Measurements from ENCODE around the gene FRMD3.
A peak's percentile ranks its signal among the peaks of the same experiment; 100 is the strongest.

The FRMD3 gene

DNA sequence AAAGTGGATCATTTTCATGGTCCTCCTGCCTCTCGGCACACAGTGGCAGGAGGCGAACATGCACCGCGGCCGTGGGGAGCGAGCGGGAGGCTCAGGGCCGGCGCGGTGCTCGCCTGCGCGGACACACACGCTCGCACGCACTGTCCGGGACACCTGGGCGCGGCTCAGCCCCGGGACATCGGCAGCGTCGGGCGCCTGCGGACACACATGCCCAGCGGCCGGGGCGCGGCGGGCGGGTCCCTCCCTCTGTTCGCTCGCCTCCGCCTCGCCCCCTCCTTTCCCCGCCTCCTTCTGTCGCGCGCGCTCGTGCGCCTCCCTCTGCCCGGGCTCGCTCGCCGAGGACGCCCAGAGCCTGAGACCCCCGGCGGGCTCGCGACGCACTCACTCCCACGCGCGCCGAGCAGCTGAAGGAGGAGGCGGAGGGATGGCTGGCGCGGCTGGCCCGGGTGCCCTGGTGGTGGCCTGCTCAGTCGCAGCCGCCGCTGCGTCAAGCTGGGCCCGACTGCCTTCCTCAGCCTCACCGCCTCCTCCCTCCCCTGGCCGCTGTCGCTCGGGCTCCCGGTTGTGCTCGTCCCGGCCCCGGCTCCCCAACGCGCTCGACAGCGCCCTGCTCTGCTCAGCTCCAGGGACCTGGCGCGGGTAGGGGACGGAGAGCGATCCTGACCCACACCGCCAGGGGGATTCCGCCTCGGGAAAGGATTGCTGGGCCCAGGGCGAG lies at the start of gene FRMD3:
FRMD3 (minus strand) TSS at position 230 of the 718 bp plus-strand sequence; CDS start at position 60, 170 bp downstream.
- peak; percentile 55 for DNase-seq

- DNase-seq = no peak
These were observed 46.8 kb upstream of the FRMD3 start for GRCh38 chr9:83584995-83585394.

DNA sequence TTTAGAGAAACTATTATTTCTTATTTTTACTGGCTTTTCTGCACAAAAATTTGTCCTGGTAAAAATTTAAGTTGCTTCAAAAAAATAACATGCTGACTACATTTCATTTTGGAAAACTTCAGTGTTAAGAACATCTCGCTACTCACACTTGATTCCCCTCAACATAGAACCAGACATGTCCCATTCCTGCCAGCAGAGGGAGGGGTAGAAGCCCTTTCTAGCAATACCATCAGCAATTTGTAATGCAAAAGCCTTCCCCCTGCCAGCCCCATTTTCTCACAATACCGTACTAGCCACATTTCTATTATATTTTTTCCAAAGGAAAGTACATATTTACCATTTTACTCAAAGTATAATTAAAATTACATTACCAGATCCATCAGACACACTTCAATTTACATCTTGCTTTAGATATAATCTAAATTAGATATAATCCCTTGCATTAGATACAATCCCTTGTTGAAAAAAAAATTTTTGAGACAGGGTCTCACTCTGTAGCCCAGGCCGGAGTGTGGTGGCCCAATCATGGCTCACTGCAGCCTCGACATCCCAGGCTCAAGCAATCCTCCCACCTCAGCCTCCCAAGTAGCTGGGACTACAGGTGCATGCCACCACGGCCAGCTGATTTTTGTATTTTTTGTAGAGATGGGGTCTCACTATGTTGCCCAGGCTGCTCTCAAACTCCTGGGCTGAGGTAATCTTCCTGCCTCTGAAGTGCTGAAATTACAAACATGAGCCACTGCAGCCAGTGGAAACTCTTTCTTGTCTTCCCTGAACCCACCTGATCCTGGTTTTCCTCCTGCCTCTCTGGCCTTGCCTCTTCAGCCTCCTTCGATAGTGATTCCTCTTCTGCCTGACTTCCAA lies 45.2 kb upstream of the FRMD3 start:
- no peak for DNase-seq

DNA sequence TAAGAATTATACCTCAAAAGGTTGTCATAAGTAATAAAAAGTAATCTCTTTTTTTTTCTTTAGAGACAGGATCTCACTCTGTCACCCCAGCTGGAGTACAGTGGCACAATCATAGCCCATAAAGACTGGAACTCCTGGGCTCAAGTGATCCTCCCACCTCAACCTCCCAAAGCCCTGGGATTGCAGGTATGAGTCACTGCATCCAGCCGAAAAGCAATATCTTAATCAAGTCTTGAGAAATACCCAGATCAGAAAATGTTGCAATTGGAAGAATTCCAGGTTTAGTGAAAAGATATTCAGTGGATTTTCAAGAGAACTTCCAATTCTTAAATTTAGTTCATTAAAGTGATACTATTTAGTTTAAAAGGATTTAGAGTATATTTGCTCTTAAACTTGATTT lies 43.8 kb upstream of the FRMD3 start:
- no peak for DNase-seq

DNA sequence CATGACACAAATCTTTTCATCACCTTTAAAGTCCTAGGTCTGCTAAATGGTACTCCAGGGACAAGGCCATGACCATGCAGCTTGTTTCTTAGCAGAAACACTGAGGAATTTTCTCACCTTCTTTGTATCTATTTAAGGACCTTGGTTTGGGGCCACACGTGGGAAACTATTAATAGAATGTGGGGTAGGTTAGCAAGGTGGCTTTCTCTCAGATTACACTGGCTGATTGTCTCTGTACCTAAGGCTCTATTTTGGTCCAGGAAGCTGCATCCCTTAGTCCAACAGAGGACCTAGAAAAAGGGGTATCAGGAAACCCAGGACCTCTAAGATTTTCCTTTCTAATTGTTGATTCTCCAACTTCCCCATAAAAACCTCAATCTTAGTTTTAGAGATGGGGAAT lies 36.3 kb upstream of the FRMD3 start:
- no peak for DNase-seq

DNA sequence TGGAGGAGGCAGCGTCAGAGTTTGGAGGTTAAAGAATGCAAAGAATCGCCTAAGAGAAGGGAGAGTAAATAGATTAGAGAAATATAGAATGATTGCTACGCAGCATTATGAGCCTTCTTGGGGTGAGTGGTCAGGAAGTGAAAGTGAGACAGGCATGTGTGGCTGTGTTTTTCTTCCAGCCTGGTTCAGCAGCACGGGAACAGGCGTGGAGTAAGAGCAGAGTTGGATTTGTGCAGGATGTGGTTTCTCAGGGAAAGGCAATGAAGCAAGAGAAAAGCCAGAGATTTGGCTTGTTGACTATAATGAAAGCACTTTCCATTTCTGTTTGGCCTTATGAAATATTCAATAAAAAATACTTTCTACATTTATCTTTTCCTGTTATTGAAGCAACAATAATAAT lies 34.3 kb upstream of the FRMD3 start:
- no peak for DNase-seq

GRCh38 chr9:83570359-83570758 lies 32.2 kb upstream of the FRMD3 start:
- no peak for DNase-seq

DNA sequence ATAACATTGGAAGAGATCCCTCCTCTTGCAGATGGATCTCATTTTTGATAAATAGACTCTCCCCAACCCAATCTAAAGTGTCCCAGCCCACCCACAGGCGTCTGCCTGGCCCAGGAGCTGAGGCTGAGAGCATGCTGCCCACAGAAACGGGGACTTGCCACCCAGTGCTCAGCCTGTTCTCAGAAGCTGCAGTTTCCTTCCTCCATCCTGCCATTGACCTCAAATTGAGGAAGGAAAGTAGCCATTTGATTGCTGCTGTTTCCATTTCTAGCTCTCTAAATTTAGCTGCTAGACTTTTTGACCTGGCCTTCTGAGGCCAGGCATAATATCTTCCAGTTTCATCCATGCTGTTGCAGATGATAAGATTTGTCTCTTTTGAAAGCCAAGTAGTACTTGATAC lies 31.1 kb upstream of the FRMD3 start:
- no peak for DNase-seq

GRCh38 chr9:83563360-83563759 lies 25.2 kb upstream of the FRMD3 start:
- DNase-seq = no peak

DNA sequence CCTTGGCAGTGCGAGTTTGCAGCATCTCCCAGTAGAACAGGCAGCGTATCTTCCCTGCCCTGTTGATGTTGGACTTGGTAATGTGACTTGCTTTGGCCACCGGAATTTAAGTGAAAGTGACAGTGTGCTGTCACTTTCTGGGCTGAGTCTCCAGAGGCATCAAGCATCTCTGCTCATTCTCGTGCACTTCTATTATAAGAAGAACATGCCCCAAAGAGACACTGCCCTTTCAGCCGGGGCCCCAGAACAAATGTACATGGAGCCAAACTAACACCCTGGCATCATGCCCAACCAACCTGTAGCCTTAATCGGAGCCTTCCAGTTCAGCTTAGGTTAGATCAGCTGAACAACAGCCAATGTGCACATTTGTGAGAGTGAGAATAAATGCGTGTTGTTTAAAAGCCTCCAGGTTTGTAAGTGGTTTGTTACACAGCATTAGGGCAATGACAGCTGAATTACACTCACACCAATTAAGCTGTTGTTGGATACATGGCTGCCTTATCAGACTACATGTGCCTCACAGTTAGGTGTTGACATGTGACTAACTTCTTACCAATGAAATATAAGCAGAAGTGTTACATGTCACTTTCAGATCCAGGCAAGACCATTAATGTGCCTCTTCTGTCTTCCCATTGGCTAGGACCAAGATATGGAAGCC lies 22.1 kb upstream of the FRMD3 start:
- DNase-seq = no peak

- no peak for DNase-seq
These were observed 19.6 kb upstream of the FRMD3 start for GRCh38 chr9:83557771-83558170.

- no peak for DNase-seq
These were observed 19.1 kb upstream of the FRMD3 start for GRCh38 chr9:83557317-83557716.

DNA sequence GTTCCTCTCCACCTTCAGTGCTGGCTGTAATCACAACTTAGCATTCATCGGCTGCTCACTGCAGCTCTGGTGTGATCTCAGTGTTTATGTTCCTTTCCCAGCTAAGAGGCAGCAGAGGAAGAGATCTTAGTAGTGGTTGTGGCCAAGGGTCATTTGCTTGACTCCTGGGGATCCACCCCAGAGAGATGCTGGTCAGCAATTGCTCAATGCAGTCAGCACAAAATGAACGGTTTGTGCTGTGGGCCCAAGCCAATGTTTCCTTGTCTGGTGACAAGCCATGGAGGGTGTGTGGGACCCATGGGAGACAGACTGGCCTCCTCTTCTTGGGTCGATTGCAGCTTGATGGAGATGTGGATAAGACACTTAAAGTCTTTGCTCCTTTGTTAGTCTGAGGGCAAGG lies 16.1 kb upstream of the FRMD3 start:
- DNase-seq = no peak

DNA sequence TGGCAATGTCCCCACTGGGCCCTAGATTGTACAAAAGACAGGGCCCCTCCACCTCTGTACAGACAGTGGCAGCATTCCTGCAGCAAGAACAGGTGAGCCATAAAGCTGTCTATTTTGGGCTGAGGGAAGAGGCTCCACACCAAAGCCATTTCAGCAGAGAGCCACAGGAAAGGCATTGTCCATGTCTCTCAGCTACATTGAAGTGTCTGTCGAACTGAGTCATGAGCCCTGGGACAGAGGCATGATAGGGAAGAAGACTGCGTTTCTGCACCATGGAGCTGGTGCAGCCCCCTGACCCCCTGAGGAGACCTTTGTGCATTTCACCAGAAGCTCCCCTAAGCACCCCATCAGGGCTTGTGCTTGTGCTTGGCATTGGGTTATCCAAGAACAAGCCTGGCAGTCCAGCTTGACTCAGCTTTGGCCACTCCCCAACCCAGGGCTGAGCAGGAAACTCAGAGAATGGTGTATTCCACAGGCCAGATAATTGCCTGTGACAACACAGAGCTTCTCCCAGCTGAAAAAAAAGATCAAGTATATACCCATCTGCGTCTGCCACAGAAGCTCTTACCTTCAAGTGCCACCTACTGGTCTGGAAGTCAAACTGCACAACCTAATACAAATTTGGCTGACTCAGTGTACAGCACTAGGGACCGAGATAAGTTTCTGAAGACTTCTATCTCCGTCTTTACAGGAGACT lies 5.9 kb upstream of the FRMD3 start:
- DNase-seq = peak; percentile 34

DNA sequence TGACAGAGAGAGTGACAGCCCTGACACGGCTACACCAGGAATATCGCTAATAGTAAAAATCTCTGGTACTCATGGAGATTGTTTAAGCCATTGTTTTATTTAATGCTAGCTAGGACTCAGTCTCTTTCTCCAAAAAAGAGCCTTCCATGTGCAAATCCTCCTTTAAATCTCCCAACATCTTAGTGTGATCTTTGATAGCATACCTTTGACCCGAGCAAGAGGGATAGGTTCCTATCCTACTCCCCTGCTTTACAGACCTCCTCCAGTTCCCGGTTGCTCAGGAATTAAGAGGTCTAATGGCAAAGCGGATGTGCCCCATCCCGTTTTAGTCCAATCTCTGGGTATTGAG lies 663 bp upstream of the FRMD3 start:
- no peak for DNase-seq

GRCh38 chr9:83537331-83538171 lies 650 bp downstream of the FRMD3 start:
- no peak for DNase-seq

GRCh38 chr9:83536332-83536731 lies 1.9 kb downstream of the FRMD3 start:
- DNase-seq = no peak

- no peak for DNase-seq
These were observed 2.5 kb downstream of the FRMD3 start for GRCh38 chr9:83535736-83536135.

- no peak for DNase-seq
These were observed 4.9 kb downstream of the FRMD3 start for GRCh38 chr9:83533296-83533695.

GRCh38 chr9:83526901-83527300 lies 11.3 kb downstream of the FRMD3 start:
- no peak for DNase-seq

- no peak for DNase-seq
These were observed 12.0 kb downstream of the FRMD3 start for GRCh38 chr9:83526211-83526610.

GRCh38 chr9:83523684-83524083 lies 14.5 kb downstream of the FRMD3 start:
- DNase-seq = no peak

All from NCI-H774 (cell line).